Fibroblast of skin of abdomen (primary cell): ENCODE data around the gene GNAZ.

Experiments used
- DNase-seq: peaks from one replicate; pipeline ENCODE4 v3.0.0-alpha.2; 2013

GNAZ gene

DNA sequence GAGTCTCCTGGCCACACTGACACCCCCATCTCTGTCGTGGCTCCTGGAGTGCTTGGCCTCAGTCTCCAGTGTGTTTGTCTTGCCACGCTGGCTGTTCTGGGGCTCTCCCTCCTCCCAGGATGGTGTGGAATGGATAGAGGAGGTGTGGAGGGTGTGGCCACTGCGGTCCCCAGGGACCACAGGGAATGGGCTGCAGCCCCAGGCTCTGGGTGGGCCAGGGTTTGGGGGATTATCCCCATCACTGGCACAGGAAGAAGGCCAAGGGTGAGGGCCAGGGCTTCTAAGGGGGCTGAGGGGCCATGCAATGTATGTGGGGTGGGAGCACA, 8.1 kb downstream of the GNAZ start:
- DNase-seq: no peak

- no peak for DNase-seq
Observed at GRCh38 chr22:23079240-23079768, 9.0 kb downstream of the GNAZ start.

GRCh38 chr22:23079814-23080521, 9.6 kb downstream of the GNAZ start:
- DNase-seq: no peak

- no peak for DNase-seq
Observed at GRCh38 chr22:23080613-23081290, 10.4 kb downstream of the GNAZ start.

DNA sequence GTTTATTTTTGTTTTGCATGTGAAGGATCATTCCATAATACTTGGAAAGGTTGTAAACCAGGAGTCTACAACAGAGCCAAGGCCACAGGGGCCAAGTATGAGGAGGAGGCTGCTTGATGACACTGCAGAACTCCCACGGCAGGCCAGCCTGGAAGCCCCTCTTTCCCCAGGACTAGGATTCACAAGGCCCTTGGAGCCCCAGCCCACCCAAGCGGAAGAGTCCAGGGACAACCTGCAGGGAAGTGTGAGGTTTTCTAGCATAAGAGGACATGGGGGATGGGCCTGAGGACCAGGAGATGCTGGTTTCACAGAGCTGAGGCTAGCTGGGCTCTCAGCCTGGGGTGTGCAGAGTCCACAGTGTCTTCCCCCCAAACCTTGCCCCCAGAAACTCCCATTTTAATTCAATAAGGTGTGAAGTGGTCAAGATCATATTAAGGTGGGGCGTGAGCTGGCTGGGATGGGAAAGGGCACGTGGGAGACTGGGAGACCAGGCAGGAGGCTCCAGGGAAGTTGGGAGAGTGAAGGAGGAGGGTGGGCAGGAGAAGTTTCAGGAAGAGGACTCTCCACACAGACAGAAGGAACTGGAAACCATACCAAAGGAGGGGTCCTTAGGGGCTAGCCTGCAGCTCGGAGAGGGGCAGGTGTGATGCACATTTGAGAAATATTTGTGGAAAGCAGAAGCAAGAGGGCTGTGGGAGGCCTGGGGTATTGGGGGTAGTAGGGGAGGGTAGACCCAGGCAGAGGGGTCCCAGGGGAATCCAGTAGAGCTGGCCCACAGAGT, 12.4 kb downstream of the GNAZ start:
- DNase-seq: no peak

DNA sequence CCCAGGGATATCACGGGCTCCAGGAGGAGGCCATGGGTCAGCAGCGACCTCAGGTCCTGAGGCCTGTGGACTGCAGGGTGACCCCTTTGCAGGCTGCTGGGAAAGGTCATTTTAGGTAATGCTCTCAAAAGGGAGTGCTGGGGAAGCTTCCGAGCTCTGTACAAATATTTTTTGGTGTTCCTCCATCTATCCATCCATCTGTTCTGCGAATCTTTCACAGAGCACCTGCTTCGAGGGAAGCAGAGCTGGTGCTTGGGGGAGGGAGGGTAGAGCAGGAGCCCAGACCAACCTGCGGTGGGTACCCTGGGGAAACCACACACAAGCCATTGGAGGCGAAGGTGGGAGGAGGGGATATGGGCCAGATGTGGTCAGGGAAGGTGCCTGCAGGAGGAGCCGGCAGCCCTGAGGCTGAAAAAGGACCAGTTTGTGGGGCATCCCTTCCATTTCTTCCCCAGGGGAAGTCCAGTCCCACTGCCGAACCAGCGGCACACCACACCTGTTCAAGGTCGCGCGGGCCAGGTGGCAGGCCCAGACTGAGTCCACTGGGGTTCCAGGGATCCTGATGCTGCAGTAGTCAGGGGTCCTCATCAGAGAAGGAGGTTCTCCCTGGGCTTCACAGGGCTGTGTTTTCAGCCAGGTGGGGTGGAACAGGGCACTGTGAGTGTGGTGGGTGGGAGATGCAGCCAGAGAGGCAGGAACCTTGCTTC, 13.1 kb downstream of the GNAZ start:
- no peak for DNase-seq

- DNase-seq: no peak
Observed at GRCh38 chr22:23084453-23085350, 14.4 kb downstream of the GNAZ start.

DNA sequence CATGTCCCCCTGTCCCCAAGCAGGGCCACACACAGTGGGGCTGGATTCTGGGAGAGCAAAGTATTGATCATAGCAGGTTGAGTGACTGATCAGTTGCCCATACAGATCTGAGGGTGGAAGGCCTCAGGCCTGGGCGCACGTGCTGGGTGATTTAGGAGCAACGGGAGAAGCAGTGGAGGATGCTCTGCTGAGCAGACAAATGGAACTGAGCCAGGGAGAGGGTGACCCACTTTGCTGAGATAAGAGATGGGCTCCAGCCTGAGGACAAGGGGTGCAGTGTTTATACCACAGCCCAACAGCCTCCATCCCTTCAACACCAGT, 15.0 kb downstream of the GNAZ start:
- no peak for DNase-seq

GRCh38 chr22:23085785-23086184, 15.5 kb downstream of the GNAZ start:
- no peak for DNase-seq

GRCh38 chr22:23086263-23086662, 15.9 kb downstream of the GNAZ start:
- no peak for DNase-seq

GRCh38 chr22:23086787-23087186, 16.5 kb downstream of the GNAZ start:
- no peak for DNase-seq

GRCh38 chr22:23088199-23088604, 17.9 kb downstream of the GNAZ start:
- no peak for DNase-seq

GRCh38 chr22:23089010-23089409, 18.7 kb downstream of the GNAZ start:
- no peak for DNase-seq

- no peak for DNase-seq
Observed at GRCh38 chr22:23089633-23090456, 19.5 kb downstream of the GNAZ start.

GRCh38 chr22:23090457-23090835, 20.1 kb downstream of the GNAZ start:
- DNase-seq: no peak

GRCh38 chr22:23091760-23092159, 21.4 kb downstream of the GNAZ start:
- no peak for DNase-seq

DNA sequence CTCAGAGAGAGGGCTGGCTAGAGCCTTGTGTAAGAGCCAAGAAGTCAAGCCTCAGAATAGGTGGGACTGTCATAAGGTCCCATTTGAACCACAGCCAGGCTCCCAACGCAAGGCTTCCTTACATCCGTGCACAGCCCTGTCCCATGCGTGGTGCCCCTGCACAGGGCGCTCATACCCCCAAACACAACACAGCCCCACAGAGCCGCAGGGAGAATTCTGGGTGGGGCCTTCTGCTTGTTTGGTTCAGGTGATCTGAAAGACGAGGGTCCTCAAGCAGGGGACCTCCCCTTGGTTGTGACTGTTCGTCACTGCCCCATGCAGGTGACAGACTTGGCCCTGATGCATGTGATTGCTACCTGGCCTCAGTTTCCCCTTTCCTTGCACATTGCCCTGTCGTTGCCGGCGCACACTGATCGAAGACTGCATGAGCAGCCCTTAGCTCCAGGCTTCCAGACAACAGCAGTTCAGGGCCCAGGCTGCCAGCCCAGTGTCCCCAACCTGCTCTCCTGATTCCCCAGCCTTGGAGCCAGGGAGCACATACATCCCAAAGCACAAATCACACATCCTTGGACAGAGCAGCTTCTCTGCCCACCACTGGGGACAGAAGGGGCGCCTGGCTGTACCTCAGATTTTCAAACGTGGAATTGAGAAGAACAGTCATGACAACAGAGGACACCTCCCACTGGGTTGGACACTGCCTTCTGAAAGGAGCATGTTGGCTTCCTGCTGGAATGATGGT, 22.1 kb downstream of the GNAZ start:
- DNase-seq: no peak

DNA sequence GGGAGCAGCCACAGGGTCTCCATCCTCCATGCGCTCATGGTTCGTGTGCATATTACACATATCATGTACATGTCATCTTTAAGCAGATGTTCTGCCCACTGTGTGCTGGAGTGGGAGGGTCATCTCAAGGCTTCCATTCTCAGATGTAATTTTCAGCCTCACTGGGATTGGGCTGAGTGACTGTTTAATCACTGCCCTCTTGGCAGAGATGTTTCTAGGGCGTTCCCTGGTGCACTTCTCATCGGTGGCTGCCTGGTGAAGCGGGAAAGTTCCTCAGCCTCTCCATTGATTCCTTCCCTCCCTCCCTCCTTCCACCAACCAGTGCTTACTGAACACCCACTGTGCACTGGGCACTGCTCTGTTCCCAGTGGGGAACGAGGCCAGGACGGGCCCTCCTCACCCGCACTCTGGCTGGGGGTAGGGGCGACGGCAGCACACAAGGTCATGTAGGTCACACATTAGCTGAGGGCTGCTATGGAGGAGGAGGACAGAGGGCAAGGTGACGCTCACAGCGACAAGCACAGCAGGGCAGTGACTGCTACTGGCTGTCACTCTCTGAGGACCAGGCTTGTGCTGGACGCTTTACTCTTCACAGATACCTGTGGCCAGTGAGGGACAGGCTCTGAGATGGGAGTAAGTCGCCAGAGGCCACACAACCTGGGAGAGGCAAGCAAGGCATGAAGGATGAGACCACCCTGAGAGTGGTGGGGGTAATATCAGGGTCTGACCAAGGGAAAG, 22.9 kb downstream of the GNAZ start:
- DNase-seq: no peak

- DNase-seq: no peak
Observed at GRCh38 chr22:23094260-23094659, 23.9 kb downstream of the GNAZ start.
